DMS79 (cell line): ENCODE measurements around the gene HSD17B12.

Experiments used
- DNase-seq: peaks from one replicate; lab custom pipeline; 2025; lab: John Stamatoyannopoulos, UW

The HSD17B12 gene

GRCh38 chr11:43871051-43871450 is 190.5 kb downstream of the HSD17B12 start:
- DNase-seq = no peak

- DNase-seq = no peak
Observed at GRCh38 chr11:43872995-43873394, 192.5 kb downstream of the HSD17B12 start.

GRCh38 chr11:43874078-43874477 is 193.5 kb downstream of the HSD17B12 start:
- DNase-seq = no peak

GRCh38 chr11:43874738-43875137 is 194.2 kb downstream of the HSD17B12 start:
- no peak for DNase-seq

GRCh38 chr11:43879789-43880639 is 199.5 kb downstream of the HSD17B12 start:
- no peak for DNase-seq

- DNase-seq = peak; percentile 87
Observed at GRCh38 chr11:43880640-43881159, 200.2 kb downstream of the HSD17B12 start, which contains the start of gene ALKBH3. Gene ALKBH3, plus strand, starts transcription at chr11:43880831. Its CDS starts 1,822 bp downstream, at chr11:43882653.

GRCh38 chr11:43892851-43893250 is 212.3 kb downstream of the HSD17B12 start:
- DNase-seq = no peak

- no peak for DNase-seq
Observed at GRCh38 chr11:43894546-43894945, 214.0 kb downstream of the HSD17B12 start.

- DNase-seq = no peak
Observed at GRCh38 chr11:43895601-43896000, 215.1 kb downstream of the HSD17B12 start.

GRCh38 chr11:43898574-43898973 is 218.0 kb downstream of the HSD17B12 start:
- DNase-seq = no peak

GRCh38 chr11:43899094-43899493 is 218.6 kb downstream of the HSD17B12 start:
- DNase-seq = no peak

- DNase-seq = no peak
Observed at GRCh38 chr11:43901551-43901950, 221.0 kb downstream of the HSD17B12 start.

GRCh38 chr11:43903078-43903477 is 222.5 kb downstream of the HSD17B12 start:
- no peak for DNase-seq

GRCh38 chr11:43903969-43904368 is 223.4 kb downstream of the HSD17B12 start:
- DNase-seq = no peak

GRCh38 chr11:43904742-43905535 is 224.4 kb downstream of the HSD17B12 start:
- DNase-seq = no peak

GRCh38 chr11:43905813-43906241 is 225.3 kb downstream of the HSD17B12 start:
- no peak for DNase-seq
